ENCODE measurements around the gene TMSB15B. TPM values are rescaled to one million over a fixed set of nuclear protein-coding genes. Genes with fewer than 3 reads are reported as not detected.
"Not testable (repeated sequence)": the region's sequence is repeated elsewhere in the genome, so short reads cannot be mapped to it uniquely, and the experiment has no call there.

The TMSB15B gene
- total RNA-seq: 1 to 10 TPM; 7.3 to 8.0 TPM

DNA sequence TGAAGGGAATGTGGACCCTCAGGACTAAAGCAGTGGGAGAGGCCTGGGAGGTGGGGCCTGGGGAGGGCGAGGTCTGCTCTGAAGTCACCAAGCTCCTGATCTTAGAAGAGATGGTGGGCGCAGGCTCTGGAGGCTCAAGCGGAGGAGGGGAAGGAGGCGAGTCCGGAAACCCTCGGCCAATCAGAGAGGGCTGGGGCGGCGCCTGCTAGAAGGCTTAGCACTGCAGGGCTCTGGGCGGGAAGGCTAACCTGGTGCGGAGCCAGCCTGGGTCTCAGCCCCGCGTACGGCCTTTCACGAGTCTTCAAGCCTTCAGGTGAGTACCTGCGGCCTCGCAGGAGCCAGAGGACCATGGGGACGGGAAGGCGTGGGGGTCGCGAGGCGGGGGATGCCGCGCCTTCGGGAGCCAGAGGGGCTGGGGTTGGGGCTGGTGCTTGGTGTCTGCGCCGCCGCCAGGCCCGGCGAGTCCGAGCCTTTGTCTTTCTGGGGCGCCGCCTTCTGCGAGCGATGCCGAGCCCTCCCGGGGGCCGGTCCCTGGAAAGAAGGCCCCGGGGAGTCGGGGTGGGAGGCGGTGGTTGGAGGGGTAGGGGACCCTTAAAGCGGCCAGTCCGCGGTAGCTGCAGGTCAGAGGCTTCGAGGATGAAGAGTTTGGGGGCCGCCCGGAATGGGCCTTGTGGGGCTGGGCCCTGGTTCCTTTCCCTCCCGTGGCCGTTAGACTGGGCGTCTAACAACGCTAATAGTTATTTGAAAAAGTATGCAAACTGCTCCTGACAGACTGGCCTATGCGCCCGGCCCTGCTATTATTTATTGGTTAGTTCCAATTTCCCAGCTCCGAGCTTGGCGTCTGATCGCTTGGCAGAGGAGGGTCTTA, at the start of gene TMSB15B:
TSS of gene TMSB15B (plus strand) at position 217 of the 868 bp plus-strand sequence.
- not testable (repeated sequence) for H3K27me3 Mint-ChIP-seq, H3K9me3 Mint-ChIP-seq, H3K4me1 Mint-ChIP-seq, DNase-seq, H3K27ac Mint-ChIP-seq, H3K4me3 Mint-ChIP-seq, H3K36me3 Mint-ChIP-seq

DNA sequence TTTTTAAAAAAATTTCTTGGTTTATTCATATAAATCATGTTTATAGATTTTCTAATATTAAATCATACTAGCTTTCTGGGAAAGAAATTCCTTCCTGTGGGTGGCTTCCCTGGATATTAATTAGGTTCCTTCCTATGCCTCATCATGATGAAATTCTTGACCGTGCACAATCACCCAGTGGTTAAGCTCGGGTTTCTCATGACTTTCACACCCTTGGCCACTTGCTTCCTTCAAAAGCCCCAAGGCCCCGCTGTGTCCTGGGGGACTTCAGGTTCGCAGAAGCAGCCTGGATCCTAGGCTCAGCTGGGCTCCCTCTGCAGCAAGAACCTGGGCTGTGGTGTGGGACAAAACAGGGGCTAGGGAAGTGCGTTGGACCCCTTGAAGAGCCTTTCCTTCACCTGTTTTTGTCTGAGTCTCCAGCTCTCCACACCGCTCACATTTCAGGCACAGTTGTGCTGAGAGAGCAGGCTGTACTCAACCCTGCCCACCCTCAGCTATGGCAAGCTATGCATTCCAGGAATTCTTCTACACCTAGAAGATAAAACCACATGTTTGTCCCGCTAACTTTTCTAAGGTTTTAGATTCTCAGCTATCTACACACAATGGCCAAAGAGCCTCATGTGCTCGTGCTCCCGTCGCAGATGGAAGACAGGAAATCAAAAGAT, 48.9 kb upstream of the TMSB15B start:
- no peaks in the 10 kb centered on the region for H3K9me3 Mint-ChIP-seq
- no peak overlapping the region for H3K4me3 Mint-ChIP-seq
- no peaks in the 10 kb centered on the region for H3K27me3 Mint-ChIP-seq
- DNase-seq: no peak
- H3K27ac Mint-ChIP-seq: no peak overlapping the region
- peaks cover 5% of the 10 kb centered on the region for H3K36me3 Mint-ChIP-seq
- peaks cover 4% of the 10 kb centered on the region for H3K4me1 Mint-ChIP-seq

- H3K36me3 Mint-ChIP-seq: peaks cover 14% of the 10 kb centered on the region
- H3K9me3 Mint-ChIP-seq: no peaks in the 10 kb centered on the region
- H3K27me3 Mint-ChIP-seq: no peaks in the 10 kb centered on the region
- peak; percentile 51 for DNase-seq
- H3K4me1 Mint-ChIP-seq: peaks cover 16% of the 10 kb centered on the region
- peak overlapping the region; percentile 96 for H3K27ac Mint-ChIP-seq
- peak overlapping the region; percentile 94 for H3K4me3 Mint-ChIP-seq
Measured at GRCh38 chrX:103918050-103918449, 44.4 kb upstream of the TMSB15B start.

DNA sequence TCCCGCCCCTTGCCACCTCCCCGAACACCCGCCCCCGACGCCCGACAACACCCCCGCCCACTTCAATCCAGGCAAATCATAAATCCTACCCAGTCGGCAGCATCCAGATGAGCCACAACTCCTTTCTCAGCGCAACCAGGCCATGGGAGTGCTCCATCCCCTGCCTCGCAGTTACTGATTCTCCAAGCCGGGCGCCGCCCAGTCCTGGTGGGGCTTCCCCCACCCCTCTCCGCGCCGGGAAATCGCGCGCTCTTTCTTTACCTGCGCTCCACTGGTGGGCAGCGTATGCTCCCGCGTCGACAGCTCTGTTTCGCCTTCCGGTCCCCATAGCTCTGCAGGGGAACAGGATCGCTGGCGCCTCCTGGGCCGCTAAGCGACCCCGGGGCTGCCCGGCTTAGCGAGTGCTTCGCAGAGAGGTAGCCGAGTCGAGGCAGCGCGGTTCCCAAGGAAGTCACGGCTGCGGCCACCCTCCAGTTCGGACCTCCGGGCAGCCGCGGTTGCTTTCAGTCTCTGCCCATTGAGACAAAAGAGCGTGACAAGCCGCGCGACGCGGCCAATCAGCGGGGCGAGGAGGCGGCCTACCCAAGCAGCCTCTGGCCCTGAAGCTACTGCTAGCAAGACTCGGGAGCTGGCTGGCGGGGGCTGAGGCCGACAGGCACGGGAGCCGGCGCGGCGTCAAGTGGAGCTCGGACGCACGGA, 43.7 kb upstream of the TMSB15B start:
- no peaks in the 10 kb centered on the region for H3K27me3 Mint-ChIP-seq
- H3K4me3 Mint-ChIP-seq: peak overlapping the region; percentile 94
- peaks cover 14% of the 10 kb centered on the region for H3K36me3 Mint-ChIP-seq
- H3K4me1 Mint-ChIP-seq: peaks cover 16% of the 10 kb centered on the region
- no peaks in the 10 kb centered on the region for H3K9me3 Mint-ChIP-seq
- DNase-seq: peak; percentile 76
- peak overlapping the region; percentile 96 for H3K27ac Mint-ChIP-seq

DNA sequence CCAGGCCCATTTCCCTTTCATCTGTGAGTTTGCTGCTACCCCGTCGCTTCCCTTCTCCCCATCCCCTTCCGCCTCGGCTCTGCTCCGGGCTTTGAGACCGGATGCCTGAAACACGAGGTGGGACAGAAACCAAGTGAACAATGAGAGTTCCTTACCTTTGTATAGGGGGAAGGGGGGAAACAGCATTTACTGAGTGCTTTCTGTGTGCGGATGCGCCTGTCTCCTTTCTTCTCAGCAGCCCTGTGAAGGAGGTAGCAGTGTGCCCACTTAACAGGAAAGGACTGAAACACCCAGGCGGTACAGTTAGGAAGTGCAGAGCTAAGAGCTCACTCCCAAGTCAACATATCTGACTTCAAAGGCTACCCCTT, 43.2 kb upstream of the TMSB15B start:
- H3K27me3 Mint-ChIP-seq: no peaks in the 10 kb centered on the region
- no peak for DNase-seq
- peak overlapping the region; percentile 94 for H3K4me3 Mint-ChIP-seq

DNA sequence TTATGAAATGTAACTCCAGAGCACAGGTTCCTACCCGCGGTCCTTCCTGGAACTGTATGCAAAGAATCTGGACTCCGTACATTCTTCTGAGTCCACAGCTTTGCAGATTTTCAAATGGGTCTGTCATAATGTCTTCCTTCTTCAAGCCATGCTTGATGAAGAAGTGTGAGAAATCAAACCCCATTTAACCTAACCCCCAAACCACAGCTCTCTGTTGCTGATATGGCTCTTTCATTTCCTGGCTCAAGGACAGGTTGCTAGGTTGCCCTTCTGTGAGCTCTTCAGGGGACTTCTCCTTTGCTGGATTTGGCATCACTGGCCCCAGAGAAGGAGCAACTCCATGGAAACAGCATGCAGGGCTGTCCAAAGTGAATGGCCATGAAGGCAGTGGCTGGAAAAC, 41.9 kb upstream of the TMSB15B start:
- H3K27ac Mint-ChIP-seq, DNase-seq, H3K9me3 Mint-ChIP-seq, H3K27me3 Mint-ChIP-seq: not testable (repeated sequence)
- Mint-ChIP-seq H3K4me1 (peaks cover 16% of the 10 kb centered on the region), H3K36me3 (peaks cover 18% of the 10 kb centered on the region), H3K4me3 (peak overlapping the region; percentile 94)

More for the DNA sequence above, 43.2 kb upstream of the TMSB15B start:
- Mint-ChIP-seq H3K9me3 (no peaks in the 10 kb centered on the region), H3K27ac (peak overlapping the region; percentile 96), H3K4me1 (peaks cover 16% of the 10 kb centered on the region), H3K36me3 (peaks cover 16% of the 10 kb centered on the region)

- Mint-ChIP-seq H3K36me3 (peaks cover 15% of the 10 kb centered on the region), H3K9me3 (no peaks in the 10 kb centered on the region), H3K27me3 (no peaks in the 10 kb centered on the region), H3K4me1 (peaks cover 7% of the 10 kb centered on the region), H3K27ac (no peak overlapping the region), H3K4me3 (no peak overlapping the region)
- no peak for DNase-seq
Measured at GRCh38 chrX:103927030-103927429, 35.4 kb upstream of the TMSB15B start.

- no peak for DNase-seq
- H3K9me3 Mint-ChIP-seq: no peaks in the 10 kb centered on the region
- H3K27me3 Mint-ChIP-seq: no peaks in the 10 kb centered on the region
- no peak overlapping the region for H3K4me3 Mint-ChIP-seq
- H3K27ac Mint-ChIP-seq: no peak overlapping the region
- H3K36me3 Mint-ChIP-seq: peaks cover 10% of the 10 kb centered on the region
- peaks cover 9% of the 10 kb centered on the region for H3K4me1 Mint-ChIP-seq
Measured at GRCh38 chrX:103927633-103928032, 34.8 kb upstream of the TMSB15B start.

DNA sequence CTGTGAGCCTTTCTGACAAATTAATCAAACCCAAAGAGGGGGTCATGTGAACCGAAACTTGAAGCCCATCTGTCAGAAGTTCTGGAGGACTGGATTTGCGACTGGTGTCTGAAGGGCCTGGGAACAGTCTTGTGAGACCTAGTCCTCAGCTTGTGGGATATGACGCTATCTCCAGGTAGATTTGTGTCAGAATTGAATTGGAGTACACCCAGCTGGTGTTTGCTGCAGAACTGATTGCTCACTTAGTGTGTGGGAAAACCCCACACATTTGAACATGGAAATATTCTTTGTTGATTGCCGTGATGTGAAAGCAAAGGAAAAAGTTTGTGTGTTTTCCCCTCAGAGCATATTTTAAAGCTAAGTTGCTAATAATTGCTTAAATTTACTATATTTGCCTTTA, 30.3 kb upstream of the TMSB15B start:
- Mint-ChIP-seq H3K27ac (peak overlapping the region; percentile 62), H3K4me3 (no peak overlapping the region), H3K36me3 (peaks cover 20% of the 10 kb centered on the region), H3K4me1 (peaks cover 12% of the 10 kb centered on the region), H3K27me3 (no peaks in the 10 kb centered on the region), H3K9me3 (no peaks in the 10 kb centered on the region)
- DNase-seq: no peak

DNA sequence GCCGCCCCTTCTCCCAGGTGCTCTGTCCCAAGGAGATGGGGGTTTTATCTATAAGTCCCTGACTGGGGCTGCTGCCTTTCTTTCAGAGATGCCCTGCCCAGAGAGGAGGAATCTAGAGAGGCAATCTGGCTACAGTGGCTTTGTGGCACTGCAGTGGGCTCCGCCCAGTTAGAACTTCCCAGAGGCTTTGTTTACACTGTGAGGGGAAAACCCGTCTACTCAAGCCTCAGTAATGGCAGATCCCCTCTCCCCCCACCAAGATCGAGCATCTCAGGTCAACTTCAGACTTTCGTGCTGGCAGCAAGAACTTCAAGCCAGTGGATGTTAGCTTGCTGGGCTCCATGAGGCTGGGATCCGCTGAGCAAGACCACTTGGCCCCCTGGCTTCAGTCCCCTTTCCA, 22.2 kb upstream of the TMSB15B start:
- peaks cover 35% of the 10 kb centered on the region for H3K4me1 Mint-ChIP-seq
- not testable (repeated sequence) for H3K27ac Mint-ChIP-seq, H3K36me3 Mint-ChIP-seq, H3K27me3 Mint-ChIP-seq, H3K9me3 Mint-ChIP-seq, H3K4me3 Mint-ChIP-seq
- DNase-seq: peak; percentile 6

GRCh38 chrX:103941201-103941975, 21.0 kb upstream of the TMSB15B start:
- peaks cover 2% of the 10 kb centered on the region for H3K36me3 Mint-ChIP-seq
- peak overlapping the region; percentile 6 for H3K27ac Mint-ChIP-seq
- H3K9me3 Mint-ChIP-seq: no peaks in the 10 kb centered on the region
- peaks cover 33% of the 10 kb centered on the region for H3K4me1 Mint-ChIP-seq
- no peak overlapping the region for H3K4me3 Mint-ChIP-seq
- no peaks in the 10 kb centered on the region for H3K27me3 Mint-ChIP-seq
- DNase-seq: no peak

- H3K4me3 Mint-ChIP-seq: no peak overlapping the region
- H3K9me3 Mint-ChIP-seq: no peaks in the 10 kb centered on the region
- H3K27ac Mint-ChIP-seq: no peak overlapping the region
- H3K4me1 Mint-ChIP-seq: no peaks in the 10 kb centered on the region
- no peak for DNase-seq
- H3K36me3 Mint-ChIP-seq: no peaks in the 10 kb centered on the region
- no peaks in the 10 kb centered on the region for H3K27me3 Mint-ChIP-seq
Measured at GRCh38 chrX:103949506-103949905, 12.9 kb upstream of the TMSB15B start.

DNA sequence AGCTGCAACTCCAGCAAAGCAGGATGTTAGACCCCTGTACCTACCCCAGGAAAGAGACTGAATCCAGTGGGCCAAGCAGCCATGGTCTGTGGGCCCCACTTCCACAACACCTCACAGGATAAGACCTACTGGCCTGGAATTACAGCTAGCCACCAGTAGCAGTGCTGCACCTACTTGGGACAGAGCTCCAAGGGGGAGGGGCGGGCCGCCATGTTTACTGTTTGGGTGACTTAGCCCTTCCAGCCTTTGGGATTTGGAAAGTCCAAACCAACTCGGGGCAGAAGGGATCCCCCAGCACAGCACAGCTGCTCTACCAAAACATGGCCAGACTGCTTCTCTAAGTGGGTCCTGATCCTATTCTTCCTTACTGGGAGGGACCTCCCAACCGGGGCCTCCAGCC, 9.1 kb upstream of the TMSB15B start:
- Mint-ChIP-seq H3K27ac (no peak overlapping the region), H3K27me3 (no peaks in the 10 kb centered on the region), H3K4me1 (no peaks in the 10 kb centered on the region), H3K36me3 (peaks cover 4% of the 10 kb centered on the region), H3K9me3 (peaks cover 5% of the 10 kb centered on the region), H3K4me3 (no peak overlapping the region)
- no peak for DNase-seq

DNA sequence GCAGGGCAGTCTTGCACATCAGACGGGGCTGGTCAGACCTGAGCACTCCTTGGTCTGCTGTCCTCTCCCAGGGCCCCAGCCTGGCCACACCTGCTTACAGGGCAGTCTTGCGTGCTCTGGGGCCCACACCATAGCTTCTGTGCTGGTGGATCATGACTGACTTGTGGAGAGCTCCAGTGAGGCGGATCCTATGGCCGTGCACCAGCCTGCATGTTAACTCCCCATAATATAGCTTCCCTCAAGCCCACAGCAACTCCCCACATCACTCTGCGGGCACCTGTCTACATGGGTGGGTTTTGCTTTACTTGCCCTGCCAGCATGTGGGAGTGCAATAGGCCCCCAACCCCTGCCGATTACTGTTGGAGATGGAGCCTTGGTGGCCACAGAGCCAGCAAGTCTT, 8.2 kb upstream of the TMSB15B start:
- Mint-ChIP-seq H3K27me3 (no peaks in the 10 kb centered on the region), H3K36me3 (peaks cover 4% of the 10 kb centered on the region), H3K27ac (no peak overlapping the region), H3K4me3 (no peak overlapping the region), H3K4me1 (no peaks in the 10 kb centered on the region), H3K9me3 (peaks cover 5% of the 10 kb centered on the region)
- DNase-seq: no peak

DNA sequence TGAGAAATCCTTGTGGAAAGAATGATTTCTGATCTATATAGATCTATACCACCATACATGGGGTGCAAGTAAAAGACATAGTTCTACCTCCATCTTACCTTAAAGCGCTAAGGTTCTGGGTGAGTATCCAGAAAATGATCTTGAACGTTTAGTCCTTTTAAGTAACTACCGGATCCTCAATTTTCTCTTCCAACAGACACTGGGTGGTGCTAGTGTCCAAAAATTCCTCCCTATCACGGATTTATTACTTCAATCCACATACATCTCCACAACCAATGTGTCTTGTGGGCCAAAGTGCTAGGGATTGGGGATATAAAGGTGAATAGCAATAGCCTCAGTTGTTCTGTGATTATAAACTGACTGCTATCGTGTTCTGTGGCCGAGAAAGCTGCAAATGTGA, 1.8 kb upstream of the TMSB15B start:
- H3K9me3 Mint-ChIP-seq, DNase-seq, H3K36me3 Mint-ChIP-seq, H3K4me3 Mint-ChIP-seq, H3K27me3 Mint-ChIP-seq, H3K4me1 Mint-ChIP-seq, H3K27ac Mint-ChIP-seq: not testable (repeated sequence)
